Measurements from ENCODE around the gene IRX2.

IRX2 gene

DNA sequence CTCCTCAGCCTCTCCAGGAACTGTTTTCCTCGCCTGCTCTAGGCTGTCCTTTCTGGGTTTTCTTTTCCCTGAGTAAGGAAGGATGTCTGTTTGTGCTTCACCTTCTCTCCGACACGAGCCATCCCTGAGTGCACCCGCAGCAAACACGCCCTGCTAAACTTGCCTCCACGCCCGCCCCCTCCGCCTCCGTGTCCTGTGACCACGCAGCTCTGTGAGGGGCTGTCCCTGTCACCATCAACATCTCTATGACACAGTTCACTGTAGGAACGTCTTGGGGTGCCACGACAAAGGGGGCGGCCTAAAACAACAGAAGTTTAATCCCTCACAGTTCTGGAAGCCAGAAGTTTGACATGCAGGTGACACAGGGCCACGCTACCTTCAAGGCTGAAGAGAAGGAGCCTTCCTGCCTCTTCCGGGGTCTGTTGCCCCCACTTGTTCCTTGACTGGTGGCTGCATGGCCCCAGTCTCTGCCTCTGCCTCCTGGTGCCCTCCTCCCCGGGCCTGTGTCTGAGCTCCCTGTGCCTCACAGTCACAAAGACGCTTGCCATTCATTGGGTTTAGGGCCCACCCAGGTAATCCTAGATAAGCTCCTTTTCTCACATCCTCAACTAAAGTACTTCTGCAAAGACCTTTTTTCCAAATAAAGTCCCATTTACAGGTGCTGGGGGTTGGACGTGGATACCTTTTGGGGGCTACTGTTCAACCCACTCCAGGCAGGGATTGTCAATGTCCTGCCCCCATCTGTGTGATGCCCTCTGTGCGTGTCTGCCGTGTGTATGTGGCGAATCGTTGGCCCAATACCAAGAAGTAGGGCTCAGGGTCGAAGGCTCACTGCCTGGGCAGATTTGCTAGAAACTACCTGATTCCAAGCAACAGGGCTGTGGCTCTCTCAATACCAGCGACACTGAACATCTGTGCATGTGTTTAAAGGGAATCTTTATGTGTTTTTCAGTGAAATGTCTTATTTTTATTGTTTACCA, 39.7 kb downstream of the IRX2 start:
- DNase-seq, result no peak

DNA sequence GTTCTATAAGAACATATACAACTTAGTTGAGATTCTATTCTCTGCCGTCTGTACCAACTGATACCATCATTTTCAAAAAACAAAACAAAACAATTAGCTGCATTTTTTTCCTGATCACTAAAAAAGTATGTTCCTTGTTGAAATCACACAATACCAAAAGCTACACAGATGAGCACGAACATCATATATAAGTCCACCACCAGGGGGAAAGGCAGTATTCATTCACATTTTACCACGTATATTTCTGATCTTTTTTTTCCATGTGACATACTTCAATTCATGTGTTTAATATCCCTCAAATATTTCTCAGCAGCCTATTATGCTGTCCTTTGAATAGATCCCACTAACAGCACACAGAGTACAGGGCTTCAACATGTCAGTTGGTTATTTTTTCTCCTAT, 40.6 kb downstream of the IRX2 start:
- DNase-seq, result no peak

- no peak for DNase-seq
These were observed 41.3 kb downstream of the IRX2 start for GRCh38 chr5:2709976-2710689.

DNA sequence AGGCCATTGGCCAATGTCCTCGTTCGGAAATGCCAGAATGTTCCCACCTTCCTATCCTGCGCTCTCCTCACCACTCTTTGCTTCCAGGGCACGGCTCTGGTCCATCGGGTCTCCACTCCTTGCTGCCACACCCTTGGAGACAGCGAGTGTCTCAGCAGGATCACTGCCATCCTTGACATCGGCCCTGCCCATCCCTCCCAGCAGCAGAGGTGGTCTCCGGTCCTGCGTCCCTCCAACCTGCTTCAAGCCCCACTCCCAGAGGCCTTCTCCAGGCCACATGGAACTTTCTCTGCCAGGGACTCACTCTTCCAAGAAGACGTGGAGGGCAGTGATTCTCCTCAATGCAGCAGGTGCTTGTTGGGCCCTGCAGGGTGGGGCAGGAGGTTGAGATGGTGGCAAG, 42.7 kb downstream of the IRX2 start:
- no peak for DNase-seq

GRCh38 chr5:2708132-2708531, 43.3 kb downstream of the IRX2 start:
- no peak for DNase-seq

DNA sequence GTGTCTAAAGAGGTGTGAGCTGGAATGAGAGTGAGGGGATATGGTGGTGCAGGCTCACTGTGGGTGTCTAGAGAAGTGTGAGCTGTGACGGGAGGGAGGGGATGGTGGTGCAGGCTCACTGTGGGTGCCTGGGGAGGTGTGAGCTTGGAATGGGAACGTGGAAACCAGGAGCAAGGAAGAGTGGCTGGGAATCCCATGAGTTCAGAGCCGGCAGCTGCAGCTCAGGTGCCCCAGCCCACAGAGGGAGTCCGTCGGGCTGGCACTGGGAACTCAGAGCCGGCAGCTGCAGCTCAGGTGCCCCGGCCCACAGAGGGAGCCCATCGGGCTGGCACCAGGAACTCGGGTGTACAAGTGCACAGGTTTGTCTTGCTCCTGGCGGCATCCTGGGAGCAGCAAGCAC, 45.6 kb downstream of the IRX2 start:
- no peak for DNase-seq

GRCh38 chr5:2704806-2705645, 46.5 kb downstream of the IRX2 start:
- no peak for DNase-seq

DNA sequence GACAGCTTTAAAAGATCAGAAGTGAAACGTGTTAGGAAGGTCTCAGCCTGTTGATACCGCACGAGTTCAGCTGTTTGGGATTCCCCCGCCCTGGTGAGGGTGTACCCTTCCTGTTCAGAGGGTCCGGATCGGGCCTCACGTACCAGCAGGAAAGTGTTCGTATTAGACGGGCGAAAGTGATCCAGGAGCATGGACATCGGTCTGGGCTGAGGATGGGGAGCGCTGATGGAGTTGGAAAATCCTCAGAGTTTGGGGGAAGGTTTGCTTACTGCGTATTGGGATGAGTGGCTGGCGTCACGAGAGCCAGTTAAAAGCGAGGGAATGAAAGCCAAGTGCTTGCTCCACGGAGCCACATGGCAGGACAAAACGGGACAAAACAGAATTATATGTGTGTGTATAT, 47.4 kb downstream of the IRX2 start:
- no peak for DNase-seq

GRCh38 chr5:2703615-2704014, 47.9 kb downstream of the IRX2 start:
- no peak for DNase-seq

- DNase-seq, result no peak
These were observed 48.4 kb downstream of the IRX2 start for GRCh38 chr5:2703041-2703440.

DNA sequence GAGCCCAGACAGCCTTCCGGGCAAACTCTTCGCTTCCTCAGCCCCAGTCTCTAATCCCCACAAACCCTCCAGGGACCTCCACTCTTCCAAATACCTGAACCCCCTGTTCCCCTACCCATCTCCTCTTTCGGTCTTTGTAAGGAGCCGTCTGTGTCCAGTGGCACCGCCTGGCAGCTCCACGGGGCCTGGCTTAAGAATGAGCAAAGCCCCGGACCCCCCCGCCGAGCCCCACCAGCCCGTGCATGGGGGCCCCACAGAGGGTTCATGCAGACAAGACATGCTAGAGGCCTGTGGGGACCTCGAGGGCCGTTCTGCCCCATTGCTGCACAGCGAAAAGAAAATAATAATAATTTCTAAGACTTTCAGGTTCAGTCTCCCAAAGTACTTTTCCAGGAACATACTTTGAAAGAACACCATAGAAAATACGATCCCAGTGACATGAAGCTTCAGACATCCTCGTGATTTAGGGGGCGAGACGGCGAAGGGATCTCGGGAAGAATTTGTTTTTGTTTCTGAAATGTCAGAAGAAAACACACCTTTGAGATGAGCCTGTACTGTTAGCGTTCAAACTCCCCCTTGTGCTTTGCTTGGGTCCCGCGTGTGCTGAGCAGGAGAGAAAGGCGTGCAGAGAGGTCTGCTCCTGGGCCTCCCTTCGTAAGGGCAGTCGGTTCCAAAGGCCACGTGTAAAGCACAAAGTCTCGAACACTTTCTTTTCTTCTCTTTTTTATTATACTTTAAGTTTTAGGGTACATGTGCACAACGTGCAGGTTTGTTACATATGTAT, 49.2 kb downstream of the IRX2 start:
- no peak for DNase-seq

DNA sequence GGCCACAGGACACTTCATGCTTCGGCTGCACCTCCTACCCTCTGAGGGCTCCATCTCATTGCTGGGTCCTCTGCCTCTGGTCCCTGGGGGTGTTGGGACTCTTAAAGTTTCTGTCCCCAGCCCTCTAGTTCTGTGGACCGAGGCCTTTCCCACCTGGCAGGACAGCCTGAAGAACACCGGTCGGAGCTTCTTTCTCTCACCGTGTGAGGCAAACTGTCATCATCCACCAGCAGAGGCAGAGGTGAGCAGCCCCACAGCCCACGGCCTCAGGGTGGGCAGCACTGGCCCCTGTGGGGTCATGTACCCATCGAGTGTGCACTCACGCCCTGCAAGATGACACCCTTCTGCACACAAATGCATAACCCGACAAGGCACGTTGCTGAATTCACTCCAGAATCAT, 49.9 kb downstream of the IRX2 start:
- no peak for DNase-seq

GRCh38 chr5:2700876-2701275, 50.6 kb downstream of the IRX2 start:
- DNase-seq, result no peak

DNA sequence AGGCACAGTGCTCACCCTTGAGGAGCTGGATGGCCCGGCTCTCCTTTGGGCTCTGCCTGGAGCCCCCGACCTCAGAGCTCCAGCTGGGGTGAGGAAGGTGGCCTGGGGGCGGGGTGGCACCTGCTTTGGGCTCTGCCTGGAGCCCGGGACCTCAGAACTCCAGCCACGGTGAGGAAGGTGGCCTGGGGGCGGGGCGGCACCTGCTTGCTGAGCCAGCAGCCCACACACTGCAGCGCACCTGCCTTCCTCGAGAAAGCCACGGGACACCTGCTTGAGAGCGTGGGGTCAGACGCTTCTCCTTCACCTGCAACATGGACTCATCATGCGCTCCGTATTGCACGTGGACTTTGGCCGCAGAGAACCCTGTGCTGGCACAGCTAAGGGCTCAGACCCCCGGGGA, 51.8 kb downstream of the IRX2 start:
- no peak for DNase-seq

DNA sequence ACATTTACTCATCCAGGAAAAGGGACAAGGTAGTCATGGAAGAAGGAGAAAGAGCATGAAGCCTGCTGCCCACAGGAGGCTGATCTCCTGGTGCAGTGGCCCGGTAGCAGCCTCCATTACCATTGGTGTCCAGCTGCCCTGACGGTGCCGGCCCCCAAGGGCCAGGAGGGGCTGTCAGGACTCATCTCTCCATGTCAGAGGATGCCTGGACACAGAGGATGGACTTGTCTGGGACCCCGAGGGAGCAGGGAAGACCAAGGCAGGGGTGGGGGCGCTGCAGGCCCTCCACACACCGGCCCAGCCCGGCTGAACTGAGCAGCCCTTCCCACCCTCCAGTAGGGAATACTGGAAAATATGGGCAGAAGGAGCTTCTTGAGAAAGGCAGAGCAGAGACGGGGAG, 52.2 kb downstream of the IRX2 start:
- DNase-seq, result no peak

GRCh38 chr5:2698581-2698980, 52.9 kb downstream of the IRX2 start:
- no peak for DNase-seq

GRCh38 chr5:2697446-2698200, 53.9 kb downstream of the IRX2 start:
- no peak for DNase-seq

DNA sequence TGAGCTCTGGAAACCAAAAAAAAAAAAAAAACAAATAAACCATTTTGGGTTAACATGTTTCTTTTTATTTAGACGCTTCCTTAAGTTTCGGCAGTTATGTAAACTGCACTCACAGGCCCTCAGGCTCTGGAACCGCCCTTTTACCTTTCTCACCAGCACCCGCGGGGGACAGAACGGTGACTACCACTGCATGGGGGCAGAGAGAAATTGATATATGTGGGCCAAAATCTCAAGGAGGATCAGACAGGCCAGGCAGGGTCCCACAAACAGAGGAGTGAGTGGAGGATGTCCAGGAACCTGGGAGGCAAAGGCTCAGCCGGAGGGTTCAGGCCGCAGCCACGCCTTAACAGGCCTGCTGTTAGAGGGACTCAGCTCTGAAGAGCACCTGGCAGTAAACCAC, 54.4 kb downstream of the IRX2 start:
- DNase-seq, result no peak

Data from SW 1271 (cell line).